Peyer's patch (tissue), 4 donors: ENCODE results near the gene LRG1.

ENCODE experiments used
- POLR2A ChIP-seq, 2 donors: fragments of 450-650 bp; IDR thresholded peaks; one replicate each; pipeline ENCODE4 v1.5.1; 2017; ENCODE audit warnings: antibody characterized with exemption in 2 of 2, mild to moderate bottlenecking in 2 of 2, moderate library complexity in 2 of 2
- TF ChIP-seq, protein P1 (sequence below), 6 experiments: fragments of 450-650 bp in 4 of 6; fragments of 200-600 bp in 2 of 6; sonication (generic) in 1 of 6; IDR thresholded peaks; one replicate each; pipeline ENCODE4 v1.5.1; 2017 to 2019; ENCODE audit warnings: antibody characterized with exemption in 6 of 6, mild to moderate bottlenecking in 3 of 6, moderate library complexity in 1 of 6

DNA sequence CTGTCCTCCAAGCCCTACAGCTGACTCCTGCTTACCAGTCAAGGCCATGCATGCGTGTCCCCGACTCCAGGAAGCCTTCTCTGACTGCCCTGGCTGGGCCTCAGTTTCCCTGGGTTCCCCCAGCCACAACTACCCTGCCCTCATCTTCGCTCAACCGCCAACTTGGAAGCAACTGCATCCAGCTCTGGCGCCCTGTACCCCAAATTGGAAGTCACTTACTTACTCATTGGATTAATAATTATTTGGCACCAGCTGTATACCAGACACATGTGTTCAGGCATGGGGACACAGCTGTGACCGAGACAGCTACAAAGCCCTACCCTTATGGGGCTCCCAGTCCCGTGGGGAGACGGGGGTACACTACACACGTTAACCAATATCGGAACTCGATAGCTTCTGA is 30.6 kb upstream of the LRG1 start:
- TF ChIP-seq POLR2A (IDR thresholded peaks at IDR 0.05) = no peak
- TF ChIP-seq, protein P1, sequence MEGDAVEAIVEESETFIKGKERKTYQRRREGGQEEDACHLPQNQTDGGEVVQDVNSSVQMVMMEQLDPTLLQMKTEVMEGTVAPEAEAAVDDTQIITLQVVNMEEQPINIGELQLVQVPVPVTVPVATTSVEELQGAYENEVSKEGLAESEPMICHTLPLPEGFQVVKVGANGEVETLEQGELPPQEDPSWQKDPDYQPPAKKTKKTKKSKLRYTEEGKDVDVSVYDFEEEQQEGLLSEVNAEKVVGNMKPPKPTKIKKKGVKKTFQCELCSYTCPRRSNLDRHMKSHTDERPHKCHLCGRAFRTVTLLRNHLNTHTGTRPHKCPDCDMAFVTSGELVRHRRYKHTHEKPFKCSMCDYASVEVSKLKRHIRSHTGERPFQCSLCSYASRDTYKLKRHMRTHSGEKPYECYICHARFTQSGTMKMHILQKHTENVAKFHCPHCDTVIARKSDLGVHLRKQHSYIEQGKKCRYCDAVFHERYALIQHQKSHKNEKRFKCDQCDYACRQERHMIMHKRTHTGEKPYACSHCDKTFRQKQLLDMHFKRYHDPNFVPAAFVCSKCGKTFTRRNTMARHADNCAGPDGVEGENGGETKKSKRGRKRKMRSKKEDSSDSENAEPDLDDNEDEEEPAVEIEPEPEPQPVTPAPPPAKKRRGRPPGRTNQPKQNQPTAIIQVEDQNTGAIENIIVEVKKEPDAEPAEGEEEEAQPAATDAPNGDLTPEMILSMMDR (IDR thresholded peaks at IDR 0.05) = no peak
